HL-60/S4 treated with phorbol 12-myristate 13-acetate at 8.2 ng/mL for 4 days and 3 days (cell line): Measurements from ENCODE around the gene CCDC157.

ENCODE experiments used
- in situ Hi-C: fragments of 300-500 bp; cut with MboI; formaldehyde crosslinking; loops from 2 replicates; pipeline ENCODE4 v1.15.0; 2022; ENCODE audit warnings: low sequenced_read_pairs

The CCDC157 gene

GRCh38 chr22:30408388-30409102 is 51.7 kb downstream of the CCDC157 start:
- in situ Hi-C loops: no loop called here

- in situ Hi-C loops: no loop called here
Measured at GRCh38 chr22:30411780-30412179, 55.0 kb downstream of the CCDC157 start.

DNA sequence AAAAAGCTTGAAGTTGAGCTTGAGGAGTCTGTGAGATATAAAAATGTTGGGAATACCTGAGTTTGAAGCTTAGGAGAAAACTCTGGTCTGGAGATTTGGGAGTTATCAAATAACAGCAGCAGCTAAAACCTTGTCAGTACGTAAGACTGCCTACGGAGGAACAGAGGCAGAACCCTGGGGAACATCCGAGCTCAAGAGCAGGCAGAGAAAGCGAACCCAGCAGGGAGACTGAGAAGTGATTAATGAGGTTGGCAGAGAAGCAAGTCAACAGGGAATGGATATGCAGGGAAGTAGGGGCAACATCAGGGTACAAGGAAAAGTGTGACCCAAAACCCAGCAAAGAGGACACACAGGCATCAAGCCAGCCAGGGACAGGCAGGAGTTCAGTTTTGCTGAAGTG is 56.2 kb downstream of the CCDC157 start:
- in situ Hi-C loops: no loop called here

DNA sequence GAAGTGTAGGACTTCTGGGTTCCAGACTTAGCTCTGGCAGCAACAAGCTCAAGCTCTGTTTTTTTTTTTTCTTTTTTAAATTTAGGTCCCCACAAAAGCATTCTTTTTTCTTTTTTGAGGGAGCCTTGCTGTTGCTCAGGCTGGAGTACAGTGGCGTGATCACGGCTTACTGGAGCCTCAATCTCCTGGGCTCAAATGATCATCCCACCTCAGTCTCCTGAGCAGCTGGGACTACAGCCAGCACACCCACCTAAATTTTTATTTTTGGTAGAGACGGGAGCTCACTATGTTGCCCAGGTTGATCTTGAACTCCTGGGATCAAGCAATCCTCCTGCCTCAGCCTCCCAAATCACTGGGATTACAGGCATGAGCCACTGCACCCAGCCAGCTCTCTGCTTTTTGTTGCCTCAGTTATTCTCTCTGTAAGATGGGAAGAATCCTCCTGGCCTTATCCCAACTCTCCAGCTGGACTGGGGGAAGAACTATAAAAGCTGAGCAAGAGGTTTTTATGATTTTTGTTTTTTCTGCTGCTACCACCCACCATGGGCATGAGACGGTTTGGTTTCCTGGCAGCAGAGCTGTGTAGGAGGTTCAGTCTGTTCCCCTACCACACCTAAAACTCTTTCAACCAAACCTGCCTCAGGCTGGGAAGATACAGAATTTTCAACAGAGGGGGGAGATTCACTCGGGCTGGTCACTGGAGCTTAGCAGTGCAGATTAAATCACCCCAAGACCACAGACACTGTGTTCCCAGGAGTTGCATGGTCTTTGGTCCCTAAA is 57.1 kb downstream of the CCDC157 start:
- in situ Hi-C loops: no loop called here

DNA sequence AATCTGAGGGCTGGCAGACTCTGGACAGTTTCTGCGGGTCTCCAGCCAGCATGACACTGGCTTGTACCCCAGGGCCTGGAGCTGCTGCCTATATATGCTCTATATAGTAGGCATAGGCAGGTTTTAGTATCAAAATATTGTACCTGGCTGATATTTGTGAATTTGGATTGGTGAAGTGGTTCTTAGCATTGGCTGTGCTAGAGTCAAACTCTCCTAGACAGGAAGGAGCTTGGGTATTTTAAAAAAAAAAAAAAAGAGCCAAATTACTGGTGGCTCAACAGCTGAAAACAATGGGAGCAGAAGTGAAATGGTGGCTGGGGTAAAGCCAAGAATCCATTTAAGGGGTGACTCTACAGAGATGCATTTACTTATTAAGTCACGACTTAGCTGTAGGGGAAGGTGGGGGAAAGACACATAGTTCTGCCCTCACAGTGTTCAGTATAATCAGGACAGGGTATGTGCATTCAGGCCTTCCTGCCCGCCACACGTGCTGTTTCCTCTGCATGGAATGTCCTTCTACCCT is 57.8 kb downstream of the CCDC157 start:
- in situ Hi-C loops: no loop called here

DNA sequence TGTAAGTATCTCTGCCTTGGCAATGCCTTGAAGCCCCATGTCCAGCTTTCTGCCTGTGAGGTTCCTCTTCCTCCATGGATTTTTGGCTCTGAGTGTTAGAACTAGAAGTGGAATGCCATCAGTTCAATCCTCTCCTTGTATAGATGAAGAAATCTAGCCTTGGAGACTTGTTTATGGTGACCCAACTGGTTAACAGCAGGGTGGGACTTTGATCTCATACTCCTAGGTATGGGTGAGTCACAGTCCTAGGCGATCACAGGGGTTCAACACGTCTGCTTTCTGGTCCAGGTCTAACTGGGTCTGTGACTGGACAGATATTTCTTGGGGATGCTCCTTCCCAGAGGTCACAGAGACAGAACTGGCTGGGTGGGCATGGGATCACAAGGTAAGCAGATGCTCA is 59.6 kb downstream of the CCDC157 start:
- in situ Hi-C loops: no loop called here

GRCh38 chr22:30416837-30417236 is 60.0 kb downstream of the CCDC157 start:
- in situ Hi-C loops: no loop called here

DNA sequence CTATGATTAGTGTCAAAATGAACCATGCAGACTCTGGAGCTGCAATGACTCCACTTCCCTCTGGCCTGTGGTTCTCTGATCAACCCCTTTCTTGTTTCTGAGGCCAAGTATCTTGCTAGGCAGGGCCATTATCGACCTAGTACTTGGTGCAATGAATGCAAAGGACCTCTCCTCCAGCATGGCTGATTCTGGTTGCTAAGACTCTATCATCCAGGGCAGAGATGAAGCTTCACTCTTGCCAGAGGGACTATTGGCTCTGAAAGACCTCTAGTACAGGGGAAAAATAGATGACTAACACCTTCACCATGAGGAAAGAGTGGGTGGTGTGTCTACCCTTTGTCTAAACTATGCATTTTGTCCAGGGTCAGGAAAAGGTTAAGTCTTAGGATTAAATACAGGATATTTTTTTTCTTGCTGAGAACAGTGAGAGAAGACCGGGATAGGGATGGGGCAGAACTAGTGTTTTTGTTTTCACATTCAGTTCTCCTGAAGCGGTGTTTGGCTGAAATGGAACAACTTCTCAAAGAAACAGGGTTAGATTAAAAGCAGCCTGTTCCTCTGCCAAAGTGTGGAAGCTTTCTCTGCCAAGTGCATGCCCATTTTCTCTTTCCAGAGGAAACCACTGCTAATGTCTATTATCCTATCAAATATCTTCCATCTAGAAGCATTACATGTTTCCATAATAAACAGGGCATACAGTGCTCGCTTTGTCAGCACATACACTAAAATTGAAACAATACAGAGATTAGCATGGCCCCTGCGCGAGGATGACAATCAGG is 63.7 kb downstream of the CCDC157 start:
- in situ Hi-C loops: no loop called here

- in situ Hi-C loops: no loop called here
Measured at GRCh38 chr22:30421695-30422480, 65.1 kb downstream of the CCDC157 start.

DNA sequence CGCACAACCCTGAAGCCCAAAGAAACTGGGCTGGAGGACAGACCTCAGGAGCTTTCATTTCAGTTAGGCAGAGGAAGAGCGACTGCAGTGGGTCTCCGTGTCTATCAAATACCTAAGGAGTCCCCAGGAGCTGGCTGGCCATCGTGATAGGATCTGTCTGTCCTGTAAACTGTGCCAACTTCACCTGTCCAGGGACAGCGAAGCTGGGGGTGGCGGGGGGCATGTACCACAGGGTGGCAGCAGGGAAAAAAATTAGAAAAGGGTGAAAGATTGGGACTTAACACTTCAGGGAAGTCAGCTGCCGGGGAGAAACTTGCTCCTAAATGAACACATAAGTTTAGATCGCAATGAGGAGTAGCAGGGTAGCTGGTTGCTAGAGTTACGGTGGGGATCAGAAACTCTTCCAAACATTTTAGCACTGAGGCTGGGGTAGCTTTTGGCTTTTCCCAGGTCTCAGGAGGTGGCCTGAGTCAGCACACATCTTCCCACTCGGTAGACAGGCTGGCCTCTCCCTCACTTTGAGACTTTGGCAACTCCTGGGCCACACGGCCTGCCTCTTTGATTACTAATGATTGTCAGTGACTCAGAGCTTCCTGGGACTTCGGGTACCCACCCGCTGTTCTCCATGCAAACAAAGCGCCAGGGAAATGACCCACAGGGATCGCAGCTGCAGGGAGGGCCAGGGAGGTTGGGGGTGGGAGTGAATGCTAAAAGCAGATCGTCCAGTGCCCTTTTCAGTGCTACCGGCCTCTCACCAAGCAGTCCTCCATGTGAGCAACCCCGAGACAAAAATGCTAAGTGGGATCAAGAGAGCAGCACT is 65.9 kb downstream of the CCDC157 start:
- in situ Hi-C loops: no loop called here

- in situ Hi-C loops: no loop called here
Measured at GRCh38 chr22:30423301-30423958, 66.6 kb downstream of the CCDC157 start.

DNA sequence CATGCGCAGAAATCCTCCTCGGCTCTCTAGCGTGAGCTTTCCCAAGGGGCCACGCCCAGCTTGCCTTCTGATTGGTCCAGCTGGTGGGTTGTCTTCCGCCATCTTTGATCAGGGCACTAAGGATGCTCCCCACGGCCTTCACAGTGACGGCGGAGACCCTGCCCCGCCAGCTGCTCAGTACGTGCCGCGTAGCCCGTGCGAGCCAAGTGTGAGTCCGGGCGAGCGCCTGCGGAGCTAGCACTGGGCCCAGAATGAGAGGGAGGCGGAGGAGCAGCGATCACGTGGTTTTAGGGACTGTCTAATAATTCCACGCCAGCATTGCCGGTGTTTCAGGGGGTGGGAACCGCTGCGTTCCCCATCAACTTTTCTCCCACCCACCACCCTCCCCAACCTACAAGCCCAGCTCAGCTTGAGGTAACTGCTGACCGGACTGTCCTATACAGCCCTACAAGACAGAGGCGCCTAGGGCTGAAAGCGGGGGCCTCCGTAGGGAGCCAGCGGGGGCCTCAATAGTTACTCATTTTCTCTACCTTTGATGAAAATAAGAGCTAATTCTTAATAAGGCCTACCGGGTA is 67.2 kb downstream of the CCDC157 start:
- in situ Hi-C loops: no loop called here

DNA sequence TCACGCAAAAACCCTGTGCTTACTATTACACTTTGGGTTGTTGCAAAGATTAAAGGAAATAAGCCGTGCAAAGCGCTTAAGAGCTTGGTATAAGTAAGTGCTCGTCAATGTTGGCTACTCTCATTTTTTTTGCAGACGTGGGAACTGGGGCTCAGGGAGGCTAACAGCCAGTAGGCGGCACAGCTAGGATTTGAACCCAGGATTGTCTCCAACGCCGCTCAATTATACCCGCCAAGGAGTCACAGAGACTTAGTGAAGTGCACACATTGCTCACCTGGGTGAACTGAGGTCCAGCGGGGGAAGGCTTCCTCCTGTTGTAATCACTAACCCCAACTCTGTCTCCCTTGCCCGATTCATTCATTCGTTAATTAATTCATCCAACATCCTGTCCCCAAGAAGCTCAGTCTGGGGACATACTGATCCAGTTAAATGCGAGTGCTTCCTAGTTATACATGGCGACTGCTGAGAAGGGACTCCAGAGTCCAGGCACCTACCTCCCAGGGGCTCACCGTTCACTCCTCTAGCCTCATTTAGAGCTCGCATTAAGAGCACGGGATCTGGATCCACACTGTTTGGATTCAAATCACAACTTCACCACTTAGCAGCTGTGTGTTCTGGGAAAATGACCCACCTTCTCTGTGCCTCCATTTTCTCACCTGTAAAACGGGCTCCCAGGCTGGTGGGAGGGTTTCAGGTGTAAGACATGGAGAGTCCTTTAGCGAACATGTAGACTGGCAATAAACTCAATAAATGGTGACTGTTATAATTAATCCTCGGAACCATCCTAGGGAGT is 67.9 kb downstream of the CCDC157 start:
- in situ Hi-C loops: no loop called here

- in situ Hi-C loops: no loop called here
Measured at GRCh38 chr22:30425327-30425615, 68.5 kb downstream of the CCDC157 start.

GRCh38 chr22:30425616-30426387 is 69.0 kb downstream of the CCDC157 start, which contains the start of gene MTFP1:
MTFP1 (plus strand) TSS chr22:30425768; CDS start chr22:30425880, 112 bp downstream.
- in situ Hi-C loops: no loop called here
